Activated naive CD4-positive, alpha-beta T cell treated with anti-CD3 and anti-CD28 coated beads, Interleukin-2, amount 50 U/mL, for 72 hours (primary cell): ENCODE data around the gene TCF4. TPM values are rescaled to one million over a fixed set of nuclear protein-coding genes. Genes with fewer than 3 reads are reported as not detected.

Experiments
- ATAC-seq, 2 donors: fragments of 150-1000 bp; cut with Tn5 transposase; 2 replicates each; pipeline ENCODE4 v1.10.0; 2021; ENCODE audit warnings: mild to moderate bottlenecking in 2 of 2, moderate library complexity in 2 of 2
- DNase-seq, 2 donors: peaks; one replicate each; pipeline ENCODE4 v3.0.0; 2021 to 2022; ENCODE audit warnings: low spot score in 2 of 2
- H3K27ac Mint-ChIP-seq, 2 donors: one replicate each; pipeline ENCODE4 v1.8.0; 2022; ENCODE audit warnings: mild to moderate bottlenecking in 2 of 2, mixed read lengths in 2 of 2
- H3K36me3 Mint-ChIP-seq, 2 donors: one replicate each; pipeline ENCODE4 v1.8.0; 2022; ENCODE audit warnings: mixed read lengths in 2 of 2
- H3K9me3 Mint-ChIP-seq, 2 donors: one replicate each; pipeline ENCODE4 v1.8.0; 2022; ENCODE audit warnings: mixed read lengths in 2 of 2
- total RNA-seq, 2 donors: library from RNA; stranded (reverse); gene quantifications; one replicate each; pipeline ENCODE4 v1.2.3, GENCODE V29; 2022

Gene TCF4
- total RNA-seq, 2 donors from 2014 or later, result 0.46 to 1.6 TPM

- no peak overlapping the region for H3K27ac Mint-ChIP-seq
- no peak for DNase-seq
- H3K9me3 Mint-ChIP-seq, result peaks cover 0 to 5% of the 10 kb centered on the region in 2 donors
- ATAC-seq, result no peak
- peaks cover 0 to 4% of the 10 kb centered on the region in 2 donors for H3K36me3 Mint-ChIP-seq
Measured at GRCh38 chr18:55449412-55450140, 138.4 kb downstream of the TCF4 start.

- no peak for DNase-seq
- no peak overlapping the region for H3K27ac Mint-ChIP-seq
- H3K36me3 Mint-ChIP-seq, result peaks cover 0 to 4% of the 10 kb centered on the region in 2 donors
- peaks cover 0 to 5% of the 10 kb centered on the region in 2 donors for H3K9me3 Mint-ChIP-seq
- no peak for ATAC-seq
Measured at GRCh38 chr18:55448420-55448819, 139.6 kb downstream of the TCF4 start.

- DNase-seq (no peak), ATAC-seq (no peak)
- Mint-ChIP-seq H3K27ac (no peak overlapping the region), H3K9me3 (peaks cover 0 to 5% of the 10 kb centered on the region in 2 donors), H3K36me3 (peaks cover 0 to 4% of the 10 kb centered on the region in 2 donors)
Measured at GRCh38 chr18:55447672-55448018, 140.3 kb downstream of the TCF4 start.

GRCh38 chr18:55446996-55447671 lies 140.9 kb downstream of the TCF4 start:
- DNase-seq (no peak), ATAC-seq (no peak)
- Mint-ChIP-seq H3K27ac (no peak overlapping the region), H3K9me3 (peaks cover 0 to 5% of the 10 kb centered on the region in 2 donors), H3K36me3 (peaks cover 0 to 4% of the 10 kb centered on the region in 2 donors)

- H3K36me3 Mint-ChIP-seq, result peaks cover 0 to 4% of the 10 kb centered on the region in 2 donors
- DNase-seq, result no peak
- no peak overlapping the region for H3K27ac Mint-ChIP-seq
- peaks cover 0 to 5% of the 10 kb centered on the region in 2 donors for H3K9me3 Mint-ChIP-seq
- no peak for ATAC-seq
Measured at GRCh38 chr18:55444536-55444935, 143.5 kb downstream of the TCF4 start.

- no peak for ATAC-seq
- DNase-seq, result no peak
- H3K27ac Mint-ChIP-seq, result no peak overlapping the region
- peaks cover 0 to 4% of the 10 kb centered on the region in 2 donors for H3K36me3 Mint-ChIP-seq
- peaks cover 0 to 5% of the 10 kb centered on the region in 2 donors for H3K9me3 Mint-ChIP-seq
Measured at GRCh38 chr18:55443776-55444175, 144.2 kb downstream of the TCF4 start.

GRCh38 chr18:55442561-55442960 lies 145.4 kb downstream of the TCF4 start:
- Mint-ChIP-seq H3K36me3 (peaks cover 0 to 4% of the 10 kb centered on the region in 2 donors), H3K27ac (no peak overlapping the region), H3K9me3 (peaks cover 0 to 5% of the 10 kb centered on the region in 2 donors)
- DNase-seq, result no peak
- ATAC-seq, result no peak

GRCh38 chr18:55440988-55441387 lies 147.0 kb downstream of the TCF4 start:
- ATAC-seq (no peak), DNase-seq (no peak)
- Mint-ChIP-seq H3K27ac (no peak overlapping the region), H3K36me3 (peaks cover 0 to 4% of the 10 kb centered on the region in 2 donors), H3K9me3 (peaks cover 0 to 5% of the 10 kb centered on the region in 2 donors)

- no peak overlapping the region for H3K27ac Mint-ChIP-seq
- no peak for DNase-seq
- H3K36me3 Mint-ChIP-seq, result no peaks in the 10 kb centered on the region
- H3K9me3 Mint-ChIP-seq, result no peaks in the 10 kb centered on the region
- ATAC-seq, result no peak
Measured at GRCh38 chr18:55439056-55439455, 148.9 kb downstream of the TCF4 start.

GRCh38 chr18:55435592-55435991 lies 152.4 kb downstream of the TCF4 start:
- H3K9me3 Mint-ChIP-seq, result peaks cover 3 to 8% of the 10 kb centered on the region in 2 donors
- no peak overlapping the region for H3K27ac Mint-ChIP-seq
- DNase-seq, result no peak
- H3K36me3 Mint-ChIP-seq, result peaks cover 0 to 4% of the 10 kb centered on the region in 2 donors
- ATAC-seq, result no peak

GRCh38 chr18:55433648-55434047 lies 154.3 kb downstream of the TCF4 start:
- DNase-seq (no peak), ATAC-seq (no peak)
- peaks cover 0 to 8% of the 10 kb centered on the region in 2 donors for H3K36me3 Mint-ChIP-seq
- H3K27ac Mint-ChIP-seq, result no peak overlapping the region
- H3K9me3 Mint-ChIP-seq, result peaks cover 3 to 12% of the 10 kb centered on the region in 2 donors

- ATAC-seq (no peak), DNase-seq (no peak)
- Mint-ChIP-seq H3K9me3 (peaks cover 3 to 12% of the 10 kb centered on the region in 2 donors), H3K36me3 (peaks cover 0 to 8% of the 10 kb centered on the region in 2 donors), H3K27ac (no peak overlapping the region)
Measured at GRCh38 chr18:55433140-55433539, 154.9 kb downstream of the TCF4 start.

GRCh38 chr18:55432307-55433040 lies 155.5 kb downstream of the TCF4 start:
- Mint-ChIP-seq H3K27ac (no peak overlapping the region), H3K9me3 (peaks cover 3 to 12% of the 10 kb centered on the region in 2 donors), H3K36me3 (peaks cover 0 to 8% of the 10 kb centered on the region in 2 donors)
- DNase-seq (no peak), ATAC-seq (no peak)

- no peak for DNase-seq
- no peak for ATAC-seq
- H3K9me3 Mint-ChIP-seq, result peaks cover 3 to 12% of the 10 kb centered on the region in 2 donors
- no peak overlapping the region for H3K27ac Mint-ChIP-seq
- H3K36me3 Mint-ChIP-seq, result peaks cover 0 to 8% of the 10 kb centered on the region in 2 donors
Measured at GRCh38 chr18:55430026-55430425, 158.0 kb downstream of the TCF4 start.

GRCh38 chr18:55427951-55428350 lies 160.0 kb downstream of the TCF4 start:
- H3K27ac Mint-ChIP-seq, result no peak overlapping the region
- peaks cover 3 to 12% of the 10 kb centered on the region in 2 donors for H3K9me3 Mint-ChIP-seq
- H3K36me3 Mint-ChIP-seq, result peaks cover 0 to 8% of the 10 kb centered on the region in 2 donors
- no peak for ATAC-seq
- no peak for DNase-seq

GRCh38 chr18:55425698-55426097 lies 162.3 kb downstream of the TCF4 start:
- ATAC-seq, result no peak
- Mint-ChIP-seq H3K9me3 (peaks cover under 1 to 5% of the 10 kb centered on the region in 2 donors), H3K27ac (no peak overlapping the region), H3K36me3 (peaks cover 0 to 4% of the 10 kb centered on the region in 2 donors)
- no peak for DNase-seq
